ENCODE measurements around the gene PCDHGB6. TPM values are rescaled to one million over a fixed set of nuclear protein-coding genes. Genes with fewer than 3 reads are reported as not detected.

The PCDHGB6 gene
- total RNA-seq, 1 experiment from 2014 or later, result 0.84 TPM

Other genes with a start within 250 kb of the PCDHGB6 start
- gene PCDHB7, start 235.4 kb upstream of the PCDHGB6 start, total RNA-seq (2014; rRNA removed; shearing (Covaris generic)), result 0.39 and 0.48 TPM in 2 replicates
- gene PCDHB8, start 230.2 kb upstream of the PCDHGB6 start, total RNA-seq (2014; rRNA removed; shearing (Covaris generic)), result 0.10 and 0.12 TPM in 2 replicates
- gene PCDHB16, start 225.6 kb upstream of the PCDHGB6 start, total RNA-seq (2014; rRNA removed; shearing (Covaris generic)), result 2.0 and 2.1 TPM in 2 replicates
- gene PCDHB9, start 220.9 kb upstream of the PCDHGB6 start, total RNA-seq (2014; rRNA removed; shearing (Covaris generic)), result 0.10 and 0.24 TPM in 2 replicates
- 0.60 and 0.78 TPM in 2 replicates for gene PCDHB10, start 215.7 kb upstream of the PCDHGB6 start, total RNA-seq (2014; rRNA removed; shearing (Covaris generic))
- gene PCDHB11, start 208.4 kb upstream of the PCDHGB6 start, total RNA-seq (2014; rRNA removed; shearing (Covaris generic)), result 0.12 and 0.20 TPM in 2 replicates
- gene PCDHB12, start 199.3 kb upstream of the PCDHGB6 start, total RNA-seq (2014; rRNA removed; shearing (Covaris generic)), result 0.36 and 0.88 TPM in 2 replicates
- 2.5 and 2.6 TPM in 2 replicates for gene PCDHB13, start 194.1 kb upstream of the PCDHGB6 start, total RNA-seq (2014; rRNA removed; shearing (Covaris generic))
- 0.72 and 0.88 TPM in 2 replicates for gene PCDHB14, start 184.7 kb upstream of the PCDHGB6 start, total RNA-seq (2014; rRNA removed; shearing (Covaris generic))
- 1.6 and 2.0 TPM in 2 replicates for gene PCDHB15, start 162.6 kb upstream of the PCDHGB6 start, total RNA-seq (2014; rRNA removed; shearing (Covaris generic))
- 0.48 TPM in 1 of 2 replicates, not detected in the other for gene SLC25A2, start 104.0 kb upstream of the PCDHGB6 start, total RNA-seq (2014; rRNA removed; shearing (Covaris generic))
- 36.0 and 50.9 TPM in 2 replicates for gene TAF7, start 87.2 kb upstream of the PCDHGB6 start, total RNA-seq (2014; rRNA removed; shearing (Covaris generic))
- 3.3 and 3.7 TPM in 2 replicates for gene PCDHGA1, start 77.5 kb upstream of the PCDHGB6 start, total RNA-seq (2014; rRNA removed; shearing (Covaris generic))
- 6.8 and 7.0 TPM in 2 replicates for gene PCDHGA2, start 69.3 kb upstream of the PCDHGB6 start, total RNA-seq (2014; rRNA removed; shearing (Covaris generic))
- gene PCDHGA3, start 64.2 kb upstream of the PCDHGB6 start, total RNA-seq (2014; rRNA removed; shearing (Covaris generic)), result 0.12 and 0.39 TPM in 2 replicates
- gene PCDHGB1, start 57.9 kb upstream of the PCDHGB6 start, total RNA-seq (2014; rRNA removed; shearing (Covaris generic)), result 10.6 and 10.9 TPM in 2 replicates
- gene PCDHGA4, start 53.0 kb upstream of the PCDHGB6 start, total RNA-seq (2014; rRNA removed; shearing (Covaris generic)), result 3.8 and 4.8 TPM in 2 replicates
- 4.6 and 6.0 TPM in 2 replicates for gene PCDHGB2, start 48.0 kb upstream of the PCDHGB6 start, total RNA-seq (2014; rRNA removed; shearing (Covaris generic))
- gene PCDHGA5, start 43.9 kb upstream of the PCDHGB6 start, total RNA-seq (2014; rRNA removed; shearing (Covaris generic)), result 1.5 and 1.8 TPM in 2 replicates
- gene PCDHGB3, start 37.8 kb upstream of the PCDHGB6 start, total RNA-seq (2014; rRNA removed; shearing (Covaris generic)), result 1.1 and 1.6 TPM in 2 replicates
- 1.3 and 1.8 TPM in 2 replicates for gene PCDHGA6, start 34.1 kb upstream of the PCDHGB6 start, total RNA-seq (2014; rRNA removed; shearing (Covaris generic))
- 4.6 and 5.5 TPM in 2 replicates for gene PCDHGA7, start 25.3 kb upstream of the PCDHGB6 start, total RNA-seq (2014; rRNA removed; shearing (Covaris generic))
- 12.0 and 12.7 TPM in 2 replicates for gene PCDHGB4, start 20.3 kb upstream of the PCDHGB6 start, total RNA-seq (2014; rRNA removed; shearing (Covaris generic))
- 1.6 and 1.9 TPM in 2 replicates for gene PCDHGA8, start 15.4 kb upstream of the PCDHGB6 start, total RNA-seq (2014; rRNA removed; shearing (Covaris generic))
- gene PCDHGB5, start 10.1 kb upstream of the PCDHGB6 start, total RNA-seq (2014; rRNA removed; shearing (Covaris generic)), result 18.6 and 19.8 TPM in 2 replicates
- gene PCDHGA9, start 5.2 kb upstream of the PCDHGB6 start, total RNA-seq (2014; rRNA removed; shearing (Covaris generic)), result 0.88 and 1.1 TPM in 2 replicates
- gene PCDHGA10, start 5.0 kb downstream of the PCDHGB6 start, total RNA-seq (2014; rRNA removed; shearing (Covaris generic)), result 0.78 and 0.84 TPM in 2 replicates
- gene PCDHGB7, start 9.7 kb downstream of the PCDHGB6 start, total RNA-seq (2014; rRNA removed; shearing (Covaris generic)), result 0.29 and 0.48 TPM in 2 replicates
- 7.0 and 8.1 TPM in 2 replicates for gene PCDHGA11, start 13.0 kb downstream of the PCDHGB6 start, total RNA-seq (2014; rRNA removed; shearing (Covaris generic))
- 19.9 and 23.5 TPM in 2 replicates for gene PCDHGA12, start 22.5 kb downstream of the PCDHGB6 start, total RNA-seq (2014; rRNA removed; shearing (Covaris generic))
- 75.6 and 81.8 TPM in 2 replicates for gene PCDHGC3, start 67.9 kb downstream of the PCDHGB6 start, total RNA-seq (2014; rRNA removed; shearing (Covaris generic))
- gene PCDHGC4, start 77.0 kb downstream of the PCDHGB6 start, total RNA-seq (2014; rRNA removed; shearing (Covaris generic)), result 0.78 and 1.1 TPM in 2 replicates
- gene PCDHGC5, start 81.1 kb downstream of the PCDHGB6 start, total RNA-seq (2014; rRNA removed; shearing (Covaris generic)), result 1.1 and 1.2 TPM in 2 replicates
- 29.1 and 40.1 TPM in 2 replicates for gene DIAPH1, start 211.0 kb downstream of the PCDHGB6 start, total RNA-seq (2014; rRNA removed; shearing (Covaris generic))
- gene HDAC3, start 228.8 kb downstream of the PCDHGB6 start, total RNA-seq (2014; rRNA removed; shearing (Covaris generic)), result 43.9 and 52.4 TPM in 2 replicates
- gene RELL2, start 229.0 kb downstream of the PCDHGB6 start, total RNA-seq (2014; rRNA removed; shearing (Covaris generic)), result 2.8 and 5.2 TPM in 2 replicates
- 8.5 and 11.1 TPM in 2 replicates for gene FCHSD1, start 243.4 kb downstream of the PCDHGB6 start, total RNA-seq (2014; rRNA removed; shearing (Covaris generic))

Data from RPMI7951 (cell line).